Activated T-helper 1 cell treated with anti-CD3 and anti-CD28 coated beads, Interleukin-12 subunit alpha, Interleukin-12 subunit beta, Interleukin-2, Interleukin-4 antibody, amounts not matched to agents 30 ng/mL and 10 ng/mL and 1 ng/mL, durations not matched to agents 14 hours and 24 hours and 36 hours (primary cell): ENCODE measurements around the gene PRRG1. TPM values are rescaled to one million over a fixed set of nuclear protein-coding genes. Genes with fewer than 3 reads are reported as not detected.
"Not testable (repeated sequence)": the region's sequence is repeated elsewhere in the genome, so short reads cannot be mapped to it uniquely, and the experiment has no call there.

Experiments used
- DNase-seq: peaks from one replicate; pipeline ENCODE4 v3.0.0; 2021; ENCODE audit warnings: low spot score
- H3K27ac Mint-ChIP-seq: one replicate; pipeline ENCODE4 v1.8.0; 2021; ENCODE audit warnings: mild to moderate bottlenecking, mixed read lengths
- H3K27me3 Mint-ChIP-seq: one replicate; pipeline ENCODE4 v1.8.0; 2022; ENCODE audit warnings: mild to moderate bottlenecking, moderate library complexity, mixed read lengths; ENCODE audit not compliant: insufficient read depth
- H3K36me3 Mint-ChIP-seq: one replicate; pipeline ENCODE4 v1.8.0; 2021; ENCODE audit warnings: low read depth, mixed read lengths
- H3K4me1 Mint-ChIP-seq: one replicate; pipeline ENCODE4 v1.8.0; 2021; ENCODE audit warnings: low read depth, mixed read lengths
- H3K4me3 Mint-ChIP-seq: one replicate; pipeline ENCODE4 v1.8.0; 2021; ENCODE audit warnings: mild to moderate bottlenecking, moderate library complexity, mixed read lengths
- H3K9me3 Mint-ChIP-seq: one replicate; pipeline ENCODE4 v1.8.0; 2021; ENCODE audit warnings: mixed read lengths
- intact Hi-C: fragments of 100-400 bp; cut with micrococcal nuclease; formaldehyde crosslinking; loops from one replicate; pipeline ENCODE4 v1.15.1; 2024
- total RNA-seq: library from RNA; stranded (reverse); gene quantifications from 2 replicates; pipeline ENCODE4 v1.2.3, GENCODE V29; 2022

The PRRG1 gene
- total RNA-seq, 1 donor from 2014 or later = not detected

GRCh38 chrX:37491686-37492085 lies 142.5 kb downstream of the PRRG1 start:
- no peaks in the 10 kb centered on the region for H3K9me3 Mint-ChIP-seq
- H3K36me3 Mint-ChIP-seq = no peaks in the 10 kb centered on the region
- intact Hi-C loops = no loop called here
- no peak overlapping the region for H3K27ac Mint-ChIP-seq
- no peak for DNase-seq
- H3K4me1 Mint-ChIP-seq = no peaks in the 10 kb centered on the region
- H3K27me3 Mint-ChIP-seq = no peaks in the 10 kb centered on the region
- H3K4me3 Mint-ChIP-seq = no peak overlapping the region

GRCh38 chrX:37495760-37496159 lies 146.6 kb downstream of the PRRG1 start:
- H3K4me1 Mint-ChIP-seq, H3K9me3 Mint-ChIP-seq, H3K27ac Mint-ChIP-seq, H3K36me3 Mint-ChIP-seq, intact Hi-C loops, H3K4me3 Mint-ChIP-seq, H3K27me3 Mint-ChIP-seq, DNase-seq: not testable (repeated sequence)

GRCh38 chrX:37497126-37497525 lies 148.0 kb downstream of the PRRG1 start:
- H3K9me3 Mint-ChIP-seq, DNase-seq, H3K36me3 Mint-ChIP-seq, H3K4me3 Mint-ChIP-seq, H3K27me3 Mint-ChIP-seq, H3K4me1 Mint-ChIP-seq, intact Hi-C loops, H3K27ac Mint-ChIP-seq: not testable (repeated sequence)

- H3K36me3 Mint-ChIP-seq, H3K27ac Mint-ChIP-seq, intact Hi-C loops, H3K27me3 Mint-ChIP-seq, H3K4me3 Mint-ChIP-seq, H3K4me1 Mint-ChIP-seq, DNase-seq, H3K9me3 Mint-ChIP-seq: not testable (repeated sequence)
These were observed 149.2 kb downstream of the PRRG1 start for GRCh38 chrX:37498323-37498722.

GRCh38 chrX:37499649-37500048 lies 150.5 kb downstream of the PRRG1 start:
- DNase-seq, H3K36me3 Mint-ChIP-seq, H3K4me3 Mint-ChIP-seq, H3K9me3 Mint-ChIP-seq, H3K4me1 Mint-ChIP-seq, H3K27ac Mint-ChIP-seq, intact Hi-C loops, H3K27me3 Mint-ChIP-seq: not testable (repeated sequence)

GRCh38 chrX:37504991-37505390 lies 155.8 kb downstream of the PRRG1 start:
- DNase-seq = no peak
- intact Hi-C loops = loop anchor here (5.0 kb wide), 1 partner anchor 322 kb away; no protein-coding TSS in a partner anchor
- H3K27me3 Mint-ChIP-seq = peaks cover 1% of the 10 kb centered on the region
- H3K36me3 Mint-ChIP-seq = no peaks in the 10 kb centered on the region
- H3K27ac Mint-ChIP-seq = no peak overlapping the region
- no peaks in the 10 kb centered on the region for H3K4me1 Mint-ChIP-seq
- H3K9me3 Mint-ChIP-seq = no peaks in the 10 kb centered on the region
- no peak overlapping the region for H3K4me3 Mint-ChIP-seq

Other genes with a start within 250 kb of the PRRG1 start
- gene LANCL3, start 222.3 kb downstream of the PRRG1 start, total RNA-seq = 0.29 and 0.49 TPM in 2 replicates